Measurements from ENCODE around the gene CYS1.

CYS1 gene

DNA sequence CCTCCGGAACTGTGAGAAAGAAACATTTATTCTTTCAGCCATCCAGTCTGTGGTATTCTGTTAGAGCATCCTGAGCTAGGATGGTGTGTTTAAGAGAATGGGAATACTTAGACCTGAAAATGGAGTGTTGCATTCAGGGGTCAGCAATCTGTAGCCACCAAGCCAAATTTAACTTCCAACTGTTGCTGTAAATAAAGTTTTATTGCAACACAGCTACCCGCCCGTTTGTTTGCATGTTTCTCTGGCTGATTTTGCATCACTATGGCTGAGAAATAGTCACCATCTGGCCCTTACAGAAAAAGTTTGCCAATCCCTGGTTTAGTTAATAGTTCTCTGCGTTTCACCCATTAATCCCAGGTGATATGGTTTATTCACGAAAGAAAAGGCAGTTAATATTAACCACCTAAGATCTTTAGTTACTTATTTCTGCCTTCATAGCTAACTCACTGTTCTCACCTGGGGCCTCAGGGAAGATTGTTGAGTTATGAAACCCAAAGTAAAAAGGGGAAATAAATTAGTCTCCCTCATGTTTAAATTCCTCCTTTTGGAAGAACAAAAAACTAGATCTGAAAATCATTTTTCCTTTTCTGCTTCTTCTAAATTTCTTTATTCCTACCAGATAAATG is 9.5 kb upstream of the CYS1 start:
- no peak overlapping the region for H3K4me3 ChIP-seq (ENCODE audit: low read depth, low read length)
- TF ChIP-seq, protein P1, sequence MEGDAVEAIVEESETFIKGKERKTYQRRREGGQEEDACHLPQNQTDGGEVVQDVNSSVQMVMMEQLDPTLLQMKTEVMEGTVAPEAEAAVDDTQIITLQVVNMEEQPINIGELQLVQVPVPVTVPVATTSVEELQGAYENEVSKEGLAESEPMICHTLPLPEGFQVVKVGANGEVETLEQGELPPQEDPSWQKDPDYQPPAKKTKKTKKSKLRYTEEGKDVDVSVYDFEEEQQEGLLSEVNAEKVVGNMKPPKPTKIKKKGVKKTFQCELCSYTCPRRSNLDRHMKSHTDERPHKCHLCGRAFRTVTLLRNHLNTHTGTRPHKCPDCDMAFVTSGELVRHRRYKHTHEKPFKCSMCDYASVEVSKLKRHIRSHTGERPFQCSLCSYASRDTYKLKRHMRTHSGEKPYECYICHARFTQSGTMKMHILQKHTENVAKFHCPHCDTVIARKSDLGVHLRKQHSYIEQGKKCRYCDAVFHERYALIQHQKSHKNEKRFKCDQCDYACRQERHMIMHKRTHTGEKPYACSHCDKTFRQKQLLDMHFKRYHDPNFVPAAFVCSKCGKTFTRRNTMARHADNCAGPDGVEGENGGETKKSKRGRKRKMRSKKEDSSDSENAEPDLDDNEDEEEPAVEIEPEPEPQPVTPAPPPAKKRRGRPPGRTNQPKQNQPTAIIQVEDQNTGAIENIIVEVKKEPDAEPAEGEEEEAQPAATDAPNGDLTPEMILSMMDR (IDR thresholded peaks at IDR 0.05; ENCODE audit: low read depth, low read length) = no peak
- no peak for TF ChIP-seq MAX (IDR thresholded peaks at IDR 0.05; ENCODE audit: low read depth, low read length)
- TF ChIP-seq MYC (IDR thresholded peaks at IDR 0.05; ENCODE audit: low read depth, low read length) = no peak
- TF ChIP-seq POLR2A (IDR thresholded peaks at IDR 0.05; ENCODE audit: extremely low read depth, insufficient read length) = no peak
- DNase-seq (ENCODE audit: low read depth) = no peak

DNA sequence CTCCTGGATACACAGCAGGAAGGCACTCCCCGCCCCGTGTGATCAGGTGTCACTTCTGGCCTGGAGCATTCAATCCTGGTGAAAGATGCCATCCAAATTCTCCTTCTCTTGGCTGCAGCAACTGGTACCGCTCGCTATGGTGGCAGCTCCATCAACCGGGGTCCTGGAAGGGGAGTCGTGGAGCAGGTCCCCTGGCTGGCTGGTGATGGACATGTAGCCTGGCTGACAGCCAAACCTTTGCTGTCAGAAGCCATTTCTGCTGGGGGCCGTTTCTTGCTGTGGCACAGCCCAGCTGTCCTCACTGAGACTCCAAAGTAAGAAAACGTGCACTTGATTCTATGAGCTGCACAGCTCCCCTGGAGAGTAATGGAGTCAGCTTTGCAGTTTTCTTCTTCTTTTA is 7.1 kb upstream of the CYS1 start:
- DNase-seq (ENCODE audit: low read depth) = no peak
- H3K4me3 ChIP-seq (ENCODE audit: low read depth, low read length) = no peak overlapping the region
- TF ChIP-seq POLR2A (IDR thresholded peaks at IDR 0.05; ENCODE audit: extremely low read depth, insufficient read length) = no peak
- TF ChIP-seq, protein P1 (IDR thresholded peaks at IDR 0.05; ENCODE audit: low read depth, low read length) = no peak
- no peak for TF ChIP-seq MYC (IDR thresholded peaks at IDR 0.05; ENCODE audit: low read depth, low read length)
- TF ChIP-seq MAX (IDR thresholded peaks at IDR 0.05; ENCODE audit: low read depth, low read length) = no peak

DNA sequence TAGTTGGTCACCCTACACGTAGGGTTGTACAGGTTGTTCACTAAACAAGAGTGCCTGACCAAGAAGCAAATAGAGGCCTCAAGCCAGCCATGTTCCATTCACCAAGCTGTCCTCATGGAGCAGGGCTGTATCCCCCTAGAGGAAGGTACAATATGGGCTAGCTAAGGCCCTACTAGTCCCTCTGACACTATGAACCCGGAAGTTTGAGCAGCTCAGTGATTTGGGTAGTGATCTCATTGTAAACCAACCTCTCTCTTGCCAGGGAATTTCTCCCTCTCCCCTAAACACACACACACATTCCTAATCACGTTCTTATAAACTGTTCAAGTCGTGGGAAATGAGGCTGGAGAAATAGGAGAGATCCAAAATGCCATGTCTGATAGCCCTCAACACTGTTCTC is 6.7 kb upstream of the CYS1 start:
- H3K4me3 ChIP-seq (ENCODE audit: low read depth, low read length) = no peak overlapping the region
- no peak for DNase-seq (ENCODE audit: low read depth)
- TF ChIP-seq MAX (IDR thresholded peaks at IDR 0.05; ENCODE audit: low read depth, low read length) (no peak), POLR2A (IDR thresholded peaks at IDR 0.05; ENCODE audit: extremely low read depth, insufficient read length) (no peak), MYC (IDR thresholded peaks at IDR 0.05; ENCODE audit: low read depth, low read length) (no peak)
- TF ChIP-seq, protein P1 (IDR thresholded peaks at IDR 0.05; ENCODE audit: low read depth, low read length) = no peak

DNA sequence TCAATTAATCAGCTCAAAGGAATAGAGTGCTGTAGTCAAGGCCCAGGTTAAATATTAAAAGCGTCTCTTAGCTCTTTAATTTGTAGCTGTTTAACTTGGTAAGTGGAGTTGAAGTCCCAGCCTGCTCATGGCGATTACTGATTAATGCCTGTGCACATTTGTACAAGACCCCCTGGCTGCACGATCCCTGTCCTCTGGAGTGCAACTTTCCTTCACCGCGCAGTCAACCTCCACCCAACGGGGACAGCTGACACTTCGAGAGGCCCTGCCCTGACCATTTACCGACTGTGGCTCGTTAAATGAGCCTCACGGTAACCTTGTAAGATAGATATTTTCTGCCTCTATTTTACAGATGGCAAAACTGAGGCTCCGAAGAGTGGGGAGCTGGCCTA is 5.5 kb upstream of the CYS1 start:
- no peak overlapping the region for H3K4me3 ChIP-seq (ENCODE audit: low read depth, low read length)
- TF ChIP-seq POLR2A (IDR thresholded peaks at IDR 0.05; ENCODE audit: extremely low read depth, insufficient read length) (no peak), MAX (IDR thresholded peaks at IDR 0.05; ENCODE audit: low read depth, low read length) (no peak), MYC (IDR thresholded peaks at IDR 0.05; ENCODE audit: low read depth, low read length) (no peak)
- TF ChIP-seq, protein P1 (IDR thresholded peaks at IDR 0.05; ENCODE audit: low read depth, low read length) = no peak

DNA sequence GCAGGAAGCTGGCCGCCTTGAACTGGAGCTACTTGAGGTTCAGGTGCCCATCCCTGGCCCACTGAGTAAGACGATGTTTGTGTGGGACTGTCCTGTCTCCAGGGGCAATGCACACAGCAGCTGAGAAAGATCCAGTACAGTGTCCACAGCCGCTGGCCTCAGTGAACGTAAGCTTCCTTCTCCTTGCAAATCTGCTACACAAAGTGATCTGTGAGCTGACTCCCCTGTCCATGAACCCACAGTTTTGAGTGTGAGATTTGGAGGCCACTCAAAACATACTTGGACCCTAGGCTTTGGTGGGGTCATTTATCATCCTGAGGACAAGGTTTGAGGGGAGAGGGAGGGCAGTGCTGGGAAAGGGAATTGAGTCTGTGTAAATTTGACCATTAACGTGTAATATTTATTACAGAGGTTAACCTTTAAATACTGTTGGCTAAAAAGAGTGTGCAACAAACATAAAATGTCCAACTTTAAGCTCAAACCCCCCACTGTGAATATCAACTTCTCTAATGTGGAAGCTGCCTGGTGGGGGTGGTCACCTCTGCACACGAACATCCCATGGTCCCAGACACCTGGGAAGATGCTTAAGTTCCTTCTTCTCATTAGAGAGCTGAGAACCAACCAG is 4.9 kb upstream of the CYS1 start:
- no peak for TF ChIP-seq POLR2A (IDR thresholded peaks at IDR 0.05; ENCODE audit: extremely low read depth, insufficient read length)
- TF ChIP-seq MAX (IDR thresholded peaks at IDR 0.05; ENCODE audit: low read depth, low read length) = no peak
- TF ChIP-seq, protein P1 (IDR thresholded peaks at IDR 0.05; ENCODE audit: low read depth, low read length) = no peak
- TF ChIP-seq MYC (IDR thresholded peaks at IDR 0.05; ENCODE audit: low read depth, low read length) = no peak
- no peak for DNase-seq (ENCODE audit: low read depth)
- no peak overlapping the region for H3K4me3 ChIP-seq (ENCODE audit: low read depth, low read length)

More for the DNA sequence above, 5.5 kb upstream of the CYS1 start:
- DNase-seq (ENCODE audit: low read depth) = no peak

All from NB4 (cell line).